Endodermal cell (in vitro differentiated cells): ENCODE data around the gene CPT1A. TPM values are rescaled to one million over a fixed set of nuclear protein-coding genes. Genes with fewer than 3 reads are reported as not detected.

Source experiments
- DNase-seq: peaks from one replicate; pipeline ENCODE4 v3.0.0-alpha.2; 2017
- H3K27ac ChIP-seq: 2 replicates; pipeline ENCODE4 v1.5.1; 2013; ENCODE audit warnings: mild to moderate bottlenecking, low read depth, low read length, moderate library complexity
- H3K27me3 ChIP-seq: 2 replicates; pipeline ENCODE4 v1.6.1; 2013; ENCODE audit warnings: mild to moderate bottlenecking, low read length, moderate library complexity; ENCODE audit not compliant: insufficient read depth, control insufficient read depth, poor library complexity, severe bottlenecking
- H3K36me3 ChIP-seq: 2 replicates; pipeline ENCODE4 v1.7.0; 2013; ENCODE audit warnings: mild to moderate bottlenecking, low read length, moderate library complexity; ENCODE audit not compliant: control insufficient read depth, insufficient read depth
- H3K4me1 ChIP-seq: one replicate; pipeline ENCODE4 v1.7.0; 2013; ENCODE audit warnings: low read length; ENCODE audit not compliant: control insufficient read depth, insufficient read depth
- H3K4me3 ChIP-seq: 2 replicates; pipeline ENCODE4 v1.5.1; 2013; ENCODE audit warnings: mild to moderate bottlenecking, low read length, moderate library complexity
- H3K9ac ChIP-seq: 2 replicates; pipeline ENCODE4 v1.6.1; 2013; ENCODE audit warnings: mild to moderate bottlenecking, low read length, moderate library complexity; ENCODE audit not compliant: poor library complexity, severe bottlenecking; ENCODE audit errors: extremely low read depth
- H3K9me3 ChIP-seq: 2 replicates; pipeline ENCODE4 v1.6.1; 2013; ENCODE audit warnings: mild to moderate bottlenecking, low read length, moderate library complexity; ENCODE audit not compliant: control insufficient read depth
- H3K27ac Mint-ChIP-seq: 2 replicates; pipeline ENCODE4 v1.8.0; 2020; ENCODE audit warnings: mixed read lengths
- H3K27me3 Mint-ChIP-seq: 2 replicates; pipeline ENCODE4 v1.8.0; 2021; ENCODE audit warnings: mild to moderate bottlenecking, mixed read lengths; ENCODE audit not compliant: insufficient read depth
- H3K36me3 Mint-ChIP-seq: 2 replicates; pipeline ENCODE4 v1.8.0; 2020; ENCODE audit warnings: low read depth, mixed read lengths
- H3K4me1 Mint-ChIP-seq: 2 replicates; pipeline ENCODE4 v1.8.0; 2020; ENCODE audit warnings: mixed read lengths
- H3K4me3 Mint-ChIP-seq: 2 replicates; pipeline ENCODE4 v1.8.0; 2020; ENCODE audit warnings: mild to moderate bottlenecking, moderate library complexity, mixed read lengths
- H3K9me3 Mint-ChIP-seq: 2 replicates; pipeline ENCODE4 v1.8.0; 2020; ENCODE audit warnings: mild to moderate bottlenecking, mixed read lengths
- WGBS, 2 experiments: methylation state at CpG; one replicate each; pipeline versions ENCODE4 v1.1.5 to v1.1.7; 2013; ENCODE audit warnings: missing lambda C conversion rate in 2 of 2, mixed read lengths in 1 of 2; ENCODE audit not compliant: insufficient coverage in 1 of 2, insufficient read length in 1 of 2; 5-methylcytosine and 5-hydroxymethylcytosine counted together
- total RNA-seq, 2 donors: library from RNA; stranded (reverse); fragmentation: NEBNext Ultra II Directional in 1 of 2; extraction: Animal tissue kit (Norgen Biotek cat#: 25700) in 1 of 2; gene quantifications; 2 replicates in 1 of 2; 3 replicates in 1 of 2; pipeline ENCODE4 v1.2.1, GENCODE V29; 2021
- TF ChIP-seq, protein P1 (sequence below): fragments of 200-600 bp; sonication (generic); conservative IDR thresholded peaks from 2 replicates; pipeline ENCODE4 v1.5.0; 2021; ENCODE audit warnings: antibody characterized with exemption, mild to moderate bottlenecking

The CPT1A gene
- total RNA-seq, 2 donors from 2014 or later = 3.3 to 7.3 TPM

DNA sequence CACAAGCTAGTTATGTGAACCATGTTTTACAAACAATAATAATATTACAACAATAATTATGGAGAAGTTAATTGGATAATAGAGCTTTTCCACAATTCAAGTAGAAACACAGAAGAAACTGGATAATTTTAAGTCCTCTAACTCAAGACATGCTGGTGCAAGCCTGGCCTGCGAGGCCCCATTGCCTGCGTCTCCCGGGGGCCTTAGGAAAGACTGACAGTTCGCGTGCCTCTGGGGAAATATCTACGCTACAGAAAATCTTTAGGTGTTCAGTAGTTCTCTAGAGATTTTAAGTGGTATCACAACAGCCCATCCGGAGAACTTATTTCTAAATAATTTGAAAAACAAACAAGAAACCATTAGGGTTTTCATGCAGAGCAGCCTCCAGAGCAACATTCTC, 134.2 kb downstream of the CPT1A start:
- no peaks in the 10 kb centered on the region for H3K27me3 ChIP-seq
- H3K4me3 ChIP-seq = no peak overlapping the region
- H3K9ac ChIP-seq = no peak overlapping the region
- no peak for DNase-seq
- Mint-ChIP-seq H3K9me3 (no peaks in the 10 kb centered on the region), H3K4me3 (no peak overlapping the region), H3K27me3 (no peaks in the 10 kb centered on the region), H3K36me3 (no peaks in the 10 kb centered on the region), H3K27ac (no peak overlapping the region), H3K4me1 (peaks cover 14% of the 10 kb centered on the region)
- no peak overlapping the region for H3K27ac ChIP-seq
- H3K9me3 ChIP-seq = no peaks in the 10 kb centered on the region
- no peaks in the 10 kb centered on the region for H3K36me3 ChIP-seq
- WGBS, 2 experiments = 87 to 94% methylated on average over 4 to 7 of the region's 7 CpGs
- H3K4me1 ChIP-seq = no peaks in the 10 kb centered on the region
- TF ChIP-seq, protein P1, sequence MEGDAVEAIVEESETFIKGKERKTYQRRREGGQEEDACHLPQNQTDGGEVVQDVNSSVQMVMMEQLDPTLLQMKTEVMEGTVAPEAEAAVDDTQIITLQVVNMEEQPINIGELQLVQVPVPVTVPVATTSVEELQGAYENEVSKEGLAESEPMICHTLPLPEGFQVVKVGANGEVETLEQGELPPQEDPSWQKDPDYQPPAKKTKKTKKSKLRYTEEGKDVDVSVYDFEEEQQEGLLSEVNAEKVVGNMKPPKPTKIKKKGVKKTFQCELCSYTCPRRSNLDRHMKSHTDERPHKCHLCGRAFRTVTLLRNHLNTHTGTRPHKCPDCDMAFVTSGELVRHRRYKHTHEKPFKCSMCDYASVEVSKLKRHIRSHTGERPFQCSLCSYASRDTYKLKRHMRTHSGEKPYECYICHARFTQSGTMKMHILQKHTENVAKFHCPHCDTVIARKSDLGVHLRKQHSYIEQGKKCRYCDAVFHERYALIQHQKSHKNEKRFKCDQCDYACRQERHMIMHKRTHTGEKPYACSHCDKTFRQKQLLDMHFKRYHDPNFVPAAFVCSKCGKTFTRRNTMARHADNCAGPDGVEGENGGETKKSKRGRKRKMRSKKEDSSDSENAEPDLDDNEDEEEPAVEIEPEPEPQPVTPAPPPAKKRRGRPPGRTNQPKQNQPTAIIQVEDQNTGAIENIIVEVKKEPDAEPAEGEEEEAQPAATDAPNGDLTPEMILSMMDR = no peak

GRCh38 chr11:68704887-68705286, 136.8 kb downstream of the CPT1A start:
- Mint-ChIP-seq H3K27ac (no peak overlapping the region), H3K4me1 (peaks cover 14% of the 10 kb centered on the region), H3K4me3 (peak overlapping the region; percentile 34), H3K9me3 (peaks cover 3% of the 10 kb centered on the region), H3K36me3 (peaks cover 1% of the 10 kb centered on the region), H3K27me3 (no peaks in the 10 kb centered on the region)
- Histone ChIP-seq H3K9ac (no peak overlapping the region), H3K27me3 (no peaks in the 10 kb centered on the region), H3K36me3 (no peaks in the 10 kb centered on the region), H3K4me3 (no peak overlapping the region), H3K9me3 (no peaks in the 10 kb centered on the region), H3K4me1 (no peaks in the 10 kb centered on the region), H3K27ac (no peak overlapping the region)
- WGBS, 2 experiments = 29 to 44% methylated on average over 13 to 16 of the region's 16 CpGs
- TF ChIP-seq, protein P1 = peak; percentile 30
- DNase-seq = peak; percentile 71

Other genes with a start within 250 kb of the CPT1A start
- 100 to 1,000 TPM in 1 of 2 donors, 10 to 100 TPM in 1; 98.9 to 166 TPM for gene GAL, start 157.4 kb downstream of the CPT1A start, total RNA-seq
- 10 to 100 TPM; 53.7 to 68.8 TPM for gene TESMIN, start 90.4 kb downstream of the CPT1A start, total RNA-seq
- gene MRPL21, start 61.9 kb upstream of the CPT1A start, total RNA-seq = 10 to 100 TPM; 63.8 to 64.9 TPM
- gene IGHMBP2, start 62.0 kb upstream of the CPT1A start, total RNA-seq = 10 to 100 TPM; 23.9 to 28.3 TPM
- not detected for gene MRGPRD, start 139.1 kb upstream of the CPT1A start, total RNA-seq
- gene MRGPRF, start 171.3 kb upstream of the CPT1A start, total RNA-seq = 1 to 10 TPM; 3.7 to 4.7 TPM
- 10 to 100 TPM; 20.7 to 27.9 TPM for gene TPCN2, start 207.0 kb upstream of the CPT1A start, total RNA-seq